OCI-LY1 (cell line): ENCODE results near the gene ATP13A4.

Experiments used
- H2AFZ ChIP-seq: fragments of 200-600 bp; sonication (generic), shearing (Covaris generic); 2 replicates; pipeline ENCODE4 v1.6.0; 2014; ENCODE audit warnings: antibody characterized with exemption, mild to moderate bottlenecking, low read length
- H3F3A ChIP-seq: fragments of 200-600 bp; sonication (generic), shearing (Covaris generic); 2 replicates; pipeline ENCODE4 v1.6.0; 2014; ENCODE audit warnings: mild to moderate bottlenecking, antibody characterized with exemption, low read length, moderate library complexity; ENCODE audit not compliant: insufficient read depth
- H3K27ac ChIP-seq: fragments of 200-600 bp; sonication (generic); 2 replicates; pipeline ENCODE4 v1.5.1; 2014; ENCODE audit warnings: low read length, mixed run types, mild to moderate bottlenecking, low read depth; ENCODE audit not compliant: poor library complexity, severe bottlenecking
- H3K27me3 ChIP-seq: fragments of 200-600 bp; sonication (generic); 2 replicates; pipeline ENCODE4 v1.6.0; 2014; ENCODE audit warnings: antibody characterized with exemption, mild to moderate bottlenecking, low read length, moderate library complexity; ENCODE audit not compliant: insufficient read depth
- H3K36me3 ChIP-seq: fragments of 200-600 bp; sonication (generic); 2 replicates; pipeline ENCODE4 v1.6.1; 2014; ENCODE audit warnings: mild to moderate bottlenecking, antibody characterized with exemption, low read length, moderate library complexity, mixed read lengths; ENCODE audit not compliant: insufficient read depth
- H3K4me1 ChIP-seq: fragments of 200-600 bp; sonication (generic); 2 replicates; pipeline ENCODE4 v1.5.1; 2014; ENCODE audit warnings: mild to moderate bottlenecking, low read length, moderate library complexity; ENCODE audit not compliant: insufficient read depth, severe bottlenecking
- H3K4me2 ChIP-seq: fragments of 200-600 bp; sonication (generic), shearing (Covaris generic); 2 replicates; pipeline ENCODE4 v1.6.1; 2014; ENCODE audit warnings: low read length
- H3K4me3 ChIP-seq: fragments of 200-600 bp; sonication (generic); 2 replicates; pipeline ENCODE4 v1.5.1; 2014; ENCODE audit warnings: low read length, low read depth, mild to moderate bottlenecking, mixed read lengths; ENCODE audit not compliant: poor library complexity, severe bottlenecking
- H3K79me2 ChIP-seq: fragments of 200-600 bp; shearing (Covaris generic); 2 replicates; pipeline ENCODE4 v1.6.1; 2016; ENCODE audit warnings: mixed run types, low read length, mixed read lengths; ENCODE audit not compliant: insufficient read depth
- H3K9ac ChIP-seq: fragments of 200-600 bp; sonication (generic), shearing (Covaris generic); 2 replicates; pipeline ENCODE4 v1.6.1; 2014; ENCODE audit warnings: mild to moderate bottlenecking, low read length, mixed read lengths
- H3K9me2 ChIP-seq: fragments of 200-600 bp; sonication (generic), shearing (Covaris generic); 2 replicates; pipeline ENCODE4 v1.6.1; 2014; ENCODE audit warnings: low read depth, mild to moderate bottlenecking, low read length, mixed read lengths
- H3K9me3 ChIP-seq: fragments of 200-600 bp; shearing (Covaris generic); 2 replicates; pipeline ENCODE4 v1.6.1; 2014; ENCODE audit warnings: low read length, mixed read lengths
- H4K20me1 ChIP-seq: fragments of 200-600 bp; sonication (generic), shearing (Covaris generic); 2 replicates; pipeline ENCODE4 v1.6.0; 2016; ENCODE audit warnings: mild to moderate bottlenecking, low read length; ENCODE audit not compliant: insufficient read depth
- EZH2 ChIP-seq: fragments of 200-600 bp; sonication (generic), shearing (Covaris generic); IDR thresholded peaks from 2 replicates; pipeline ENCODE4 v1.8.0; 2017; ENCODE audit warnings: borderline replicate concordance, mixed run types, mild to moderate bottlenecking, antibody characterized with exemption, low read length, moderate library complexity, mixed read lengths
- TF ChIP-seq, protein P1 (sequence below): fragments of 200-600 bp; sonication (generic), shearing (Covaris generic); IDR thresholded peaks from 2 replicates; pipeline ENCODE4 v1.5.1; 2017; ENCODE audit warnings: mild to moderate bottlenecking, antibody characterized with exemption, low read length, moderate library complexity, mixed read lengths

The ATP13A4 gene

GRCh38 chr3:193457526-193457925 is 97.2 kb downstream of the ATP13A4 start:
- TF ChIP-seq, protein P1, sequence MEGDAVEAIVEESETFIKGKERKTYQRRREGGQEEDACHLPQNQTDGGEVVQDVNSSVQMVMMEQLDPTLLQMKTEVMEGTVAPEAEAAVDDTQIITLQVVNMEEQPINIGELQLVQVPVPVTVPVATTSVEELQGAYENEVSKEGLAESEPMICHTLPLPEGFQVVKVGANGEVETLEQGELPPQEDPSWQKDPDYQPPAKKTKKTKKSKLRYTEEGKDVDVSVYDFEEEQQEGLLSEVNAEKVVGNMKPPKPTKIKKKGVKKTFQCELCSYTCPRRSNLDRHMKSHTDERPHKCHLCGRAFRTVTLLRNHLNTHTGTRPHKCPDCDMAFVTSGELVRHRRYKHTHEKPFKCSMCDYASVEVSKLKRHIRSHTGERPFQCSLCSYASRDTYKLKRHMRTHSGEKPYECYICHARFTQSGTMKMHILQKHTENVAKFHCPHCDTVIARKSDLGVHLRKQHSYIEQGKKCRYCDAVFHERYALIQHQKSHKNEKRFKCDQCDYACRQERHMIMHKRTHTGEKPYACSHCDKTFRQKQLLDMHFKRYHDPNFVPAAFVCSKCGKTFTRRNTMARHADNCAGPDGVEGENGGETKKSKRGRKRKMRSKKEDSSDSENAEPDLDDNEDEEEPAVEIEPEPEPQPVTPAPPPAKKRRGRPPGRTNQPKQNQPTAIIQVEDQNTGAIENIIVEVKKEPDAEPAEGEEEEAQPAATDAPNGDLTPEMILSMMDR: no peak
- no peak for TF ChIP-seq EZH2
- H3K27ac ChIP-seq: no peak overlapping the region
- H4K20me1 ChIP-seq: no peaks in the 10 kb centered on the region
- H3K27me3 ChIP-seq: no peaks in the 10 kb centered on the region
- H3K4me3 ChIP-seq: no peak overlapping the region
- H3K9me3 ChIP-seq: no peaks in the 10 kb centered on the region
- no peaks in the 10 kb centered on the region for H3K4me1 ChIP-seq
- no peaks in the 10 kb centered on the region for H3K36me3 ChIP-seq
- H3F3A ChIP-seq: no peaks in the 10 kb centered on the region
- H3K79me2 ChIP-seq: no peaks in the 10 kb centered on the region
- no peak overlapping the region for H2AFZ ChIP-seq
- no peak overlapping the region for H3K4me2 ChIP-seq
- no peaks in the 10 kb centered on the region for H3K9me2 ChIP-seq
- H3K9ac ChIP-seq: no peak overlapping the region

- Histone ChIP-seq H3K9me2 (no peaks in the 10 kb centered on the region), H3K4me3 (no peak overlapping the region), H3K27ac (no peak overlapping the region), H3F3A (no peaks in the 10 kb centered on the region), H2AFZ (no peak overlapping the region), H3K9ac (no peak overlapping the region), H3K27me3 (no peaks in the 10 kb centered on the region), H3K4me2 (no peak overlapping the region), H3K79me2 (no peaks in the 10 kb centered on the region), H3K9me3 (no peaks in the 10 kb centered on the region), H3K4me1 (no peaks in the 10 kb centered on the region), H3K36me3 (no peaks in the 10 kb centered on the region), H4K20me1 (no peaks in the 10 kb centered on the region)
- TF ChIP-seq, protein P1: peak; percentile 29; the same call in 1 of the 2 replicates
- no peak for TF ChIP-seq EZH2
Observed at GRCh38 chr3:193452338-193452737, 102.4 kb downstream of the ATP13A4 start.

DNA sequence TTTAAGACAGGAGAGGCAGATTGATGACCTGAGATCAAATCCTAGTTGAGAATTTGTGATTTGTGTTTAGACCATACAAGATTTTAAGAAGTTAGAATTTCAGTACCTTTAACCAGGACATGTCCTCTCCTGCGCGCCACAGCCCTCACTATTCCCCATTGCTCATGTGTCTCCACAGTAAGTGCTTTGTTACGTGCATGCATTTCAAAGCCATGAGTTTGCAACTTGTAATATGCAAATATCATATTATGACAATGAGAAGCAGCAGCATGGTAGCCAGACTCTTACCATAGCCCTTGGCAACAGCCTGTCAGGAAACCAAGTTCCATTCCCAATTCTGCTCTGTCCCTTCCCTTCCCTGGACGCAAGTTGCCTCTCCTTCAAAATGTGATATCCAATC is 102.8 kb downstream of the ATP13A4 start:
- Histone ChIP-seq H3K27me3 (no peaks in the 10 kb centered on the region), H3K27ac (no peak overlapping the region), H2AFZ (no peak overlapping the region), H3K79me2 (no peaks in the 10 kb centered on the region), H3K9me2 (no peaks in the 10 kb centered on the region), H3K4me3 (no peak overlapping the region), H4K20me1 (no peaks in the 10 kb centered on the region), H3K9me3 (no peaks in the 10 kb centered on the region), H3K4me1 (no peaks in the 10 kb centered on the region), H3K36me3 (no peaks in the 10 kb centered on the region), H3K9ac (no peak overlapping the region), H3F3A (no peaks in the 10 kb centered on the region), H3K4me2 (no peak overlapping the region)
- TF ChIP-seq, protein P1: no peak
- no peak for TF ChIP-seq EZH2
